NCI-H146 treated with DMSO at 0.1 percent for 48 hours (cell line): ENCODE measurements around the gene EDRF1.
A peak's percentile ranks its signal among the peaks of the same experiment; 100 is the strongest.
"Not testable (repeated sequence)": the region's sequence is repeated elsewhere in the genome, so short reads cannot be mapped to it uniquely, and the experiment has no call there.

ENCODE experiments used
- DNase-seq: peaks from one replicate; lab custom pipeline; 2025; ENCODE audit not compliant: unreplicated experiment; lab: John Stamatoyannopoulos, UW

Gene EDRF1

DNA sequence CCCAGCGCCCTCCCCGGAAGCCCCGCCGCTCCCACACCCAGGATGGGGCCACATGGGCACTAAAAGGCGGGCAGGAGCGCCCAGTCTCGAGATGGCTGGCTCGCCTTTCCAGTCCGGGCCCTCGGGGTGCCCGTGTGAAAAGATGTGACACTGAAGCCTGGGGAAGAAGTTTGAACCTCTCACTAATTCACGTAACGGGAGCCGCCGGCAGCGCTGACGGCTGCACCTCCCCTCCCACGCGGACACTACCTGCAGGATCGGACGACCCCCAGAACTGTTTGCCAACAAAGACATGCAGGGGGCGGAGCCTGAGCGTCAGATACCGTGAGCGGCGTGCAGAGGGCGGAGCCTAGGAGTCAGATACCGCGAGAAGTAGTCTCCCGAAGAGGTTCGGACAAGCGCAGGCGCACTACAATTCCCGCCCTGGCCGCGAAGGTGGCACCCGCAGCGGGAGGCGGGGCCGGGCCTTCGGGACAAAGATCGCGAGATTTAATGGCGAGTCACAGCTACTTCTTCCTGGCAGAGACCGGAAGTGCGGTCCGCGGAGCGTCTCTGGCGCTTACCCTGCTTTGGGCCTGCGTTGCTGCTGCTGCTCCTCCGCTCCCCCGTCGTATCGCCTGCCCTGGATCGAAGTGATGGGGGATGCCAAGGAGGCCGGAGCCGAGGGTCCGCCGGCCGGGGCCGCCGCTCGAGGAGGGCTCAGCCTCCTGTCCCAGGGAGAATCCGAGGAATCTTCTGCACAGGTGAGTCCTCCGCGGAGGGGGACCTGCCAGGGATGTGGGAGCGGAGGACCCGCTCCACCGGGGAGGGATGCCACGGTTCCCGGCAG, at the start of gene EDRF1:
TSS of gene EDRF1 (plus strand) at position 537 of the 829 bp plus-strand sequence. CDS start at position 636, 99 bp downstream.
- peak; percentile 96 for DNase-seq

DNA sequence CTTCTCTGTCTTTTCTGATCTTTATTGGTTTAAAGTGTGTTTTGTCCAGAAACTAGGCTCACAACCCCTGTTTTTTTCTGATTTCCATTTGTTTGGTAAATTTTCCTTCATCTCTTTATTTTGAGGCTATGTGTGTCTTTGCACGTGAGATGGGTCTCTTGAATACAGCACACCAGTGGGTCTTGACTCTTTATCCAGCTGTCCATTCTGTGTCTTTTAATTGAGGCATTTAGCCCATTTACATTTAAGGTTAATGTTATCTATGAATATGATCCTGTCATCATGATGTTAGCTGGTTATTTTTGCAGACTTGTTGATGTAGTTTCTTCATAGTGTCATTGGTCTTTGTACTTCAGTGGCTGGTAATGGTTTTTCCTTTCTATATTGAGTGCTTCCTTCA, 46.6 kb upstream of the EDRF1 start:
- no peak for DNase-seq

DNA sequence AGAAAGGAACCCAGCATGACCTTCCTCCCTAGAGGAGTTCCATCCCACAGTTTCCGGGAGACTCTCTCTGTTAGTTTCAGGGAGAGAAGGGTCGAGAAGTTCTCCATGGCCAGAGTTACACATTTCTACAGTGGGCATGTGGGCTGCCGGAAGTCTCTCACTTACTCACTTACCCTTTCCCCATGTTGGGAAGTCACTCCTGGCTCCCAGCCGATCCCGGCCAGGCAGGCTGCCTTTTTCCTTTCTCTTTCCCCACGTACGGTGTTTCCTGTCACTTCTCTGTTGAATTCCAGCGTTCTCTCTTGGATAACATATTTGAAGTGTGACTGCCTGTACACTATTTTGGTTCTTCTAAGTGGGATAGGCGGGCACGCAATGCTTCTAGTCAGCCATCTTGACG, 40.1 kb upstream of the EDRF1 start:
- no peak for DNase-seq

DNA sequence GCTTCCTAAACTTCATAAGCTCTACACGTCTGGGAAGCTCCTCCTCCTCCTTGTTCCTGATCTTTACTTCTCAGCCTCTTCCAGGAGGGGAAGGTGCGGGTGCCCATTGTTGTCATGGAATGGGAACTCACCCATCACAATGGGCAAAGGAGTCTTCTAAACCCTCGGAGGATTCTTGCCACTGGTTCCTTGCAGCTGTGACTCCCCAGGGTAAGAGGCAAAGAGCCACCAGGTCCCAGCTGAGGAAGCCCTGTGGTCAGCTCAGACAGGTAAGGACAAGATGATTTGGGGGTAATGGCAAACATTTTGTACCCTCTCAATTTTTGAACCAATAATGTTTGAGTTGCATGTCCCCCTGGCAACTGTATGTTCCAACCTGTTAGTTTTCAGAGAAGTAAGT, 36.4 kb upstream of the EDRF1 start, which contains the start of gene TEX36:
TSS of gene TEX36 (minus strand) at position 101 of the 400 bp plus-strand sequence. CDS start 174 bp downstream, outside the sequence.
- DNase-seq = no peak

GRCh38 chr10:125683821-125684220, 35.7 kb upstream of the EDRF1 start:
- DNase-seq = no peak

DNA sequence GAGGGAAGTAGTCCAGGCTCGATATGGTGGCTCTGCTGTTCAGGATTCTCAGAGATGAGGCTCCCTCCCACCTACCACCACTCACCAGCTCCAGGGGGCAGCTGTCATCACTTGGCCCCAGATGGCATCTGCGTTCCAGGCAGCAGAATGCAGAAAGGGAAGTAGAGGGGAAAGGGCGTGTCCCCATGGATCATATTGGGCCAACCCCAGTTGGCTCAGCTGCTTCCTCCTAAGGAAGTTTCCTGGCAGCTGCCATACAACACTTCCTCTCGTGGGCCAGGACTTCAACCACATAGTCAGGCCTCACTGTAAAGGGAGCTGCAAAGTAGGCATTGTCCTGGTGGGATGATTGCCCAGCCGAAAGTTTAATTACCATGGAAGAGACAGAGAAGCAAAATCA, 34.9 kb upstream of the EDRF1 start:
- DNase-seq = no peak

GRCh38 chr10:125687507-125688185, 31.9 kb upstream of the EDRF1 start:
- no peak for DNase-seq

GRCh38 chr10:125689955-125690569, 29.4 kb upstream of the EDRF1 start:
- DNase-seq = no peak

DNA sequence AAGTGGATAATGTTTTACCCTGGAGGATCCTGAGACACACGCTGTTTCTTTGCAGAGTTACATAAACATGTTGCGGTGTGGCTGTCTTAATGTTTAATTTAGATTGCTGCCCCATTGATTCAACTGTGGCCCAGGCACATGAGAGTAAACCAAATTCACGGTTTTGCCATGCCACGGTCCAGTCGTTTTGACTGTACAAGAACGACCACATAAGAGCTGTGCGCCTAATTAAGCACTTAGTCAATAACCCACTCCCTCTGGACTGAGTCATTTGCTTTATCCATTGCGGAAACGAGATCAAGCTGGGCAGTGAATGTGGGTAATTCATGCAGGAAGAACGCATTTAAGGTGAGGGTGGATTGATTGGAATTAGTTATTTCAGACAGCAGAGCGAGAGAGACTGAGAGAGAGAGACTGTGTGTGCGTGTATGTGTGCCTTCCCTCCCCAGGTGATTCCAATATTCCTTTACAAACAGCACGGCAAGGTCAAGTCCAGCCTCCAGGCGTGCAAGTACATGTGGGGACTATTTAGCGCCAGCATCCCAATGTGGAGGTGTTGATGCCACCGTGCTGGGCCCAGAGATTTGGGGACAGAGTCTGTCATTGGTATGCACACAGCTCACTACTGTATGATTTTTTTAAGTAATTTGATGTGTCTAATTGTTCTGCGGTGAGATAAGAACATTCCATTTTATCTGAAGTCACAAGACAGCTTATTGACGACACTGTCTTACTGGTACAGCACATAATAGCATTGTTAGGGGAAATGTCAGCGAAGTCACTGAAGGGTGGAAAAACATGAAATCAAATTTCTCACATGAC, 28.1 kb upstream of the EDRF1 start:
- DNase-seq = peak; percentile 64

DNA sequence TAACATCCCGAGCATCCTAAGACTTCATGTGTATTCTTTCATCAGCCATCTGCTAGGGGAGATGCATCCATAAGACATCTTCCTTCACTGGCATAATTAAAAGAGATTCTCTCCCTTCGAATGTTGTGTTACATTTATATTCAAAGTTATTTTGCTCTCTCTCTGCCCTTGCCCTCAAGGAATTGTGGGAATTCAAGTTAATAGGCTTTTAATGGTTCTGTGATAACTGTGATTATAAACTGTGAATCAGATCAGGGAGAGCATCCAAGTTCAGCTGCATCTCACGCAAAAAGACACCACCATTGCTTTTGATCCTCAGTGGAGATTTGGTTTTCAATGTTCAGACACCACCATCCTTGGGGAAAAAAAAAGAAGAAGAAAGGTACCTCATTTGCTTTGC, 27.3 kb upstream of the EDRF1 start:
- DNase-seq = no peak

DNA sequence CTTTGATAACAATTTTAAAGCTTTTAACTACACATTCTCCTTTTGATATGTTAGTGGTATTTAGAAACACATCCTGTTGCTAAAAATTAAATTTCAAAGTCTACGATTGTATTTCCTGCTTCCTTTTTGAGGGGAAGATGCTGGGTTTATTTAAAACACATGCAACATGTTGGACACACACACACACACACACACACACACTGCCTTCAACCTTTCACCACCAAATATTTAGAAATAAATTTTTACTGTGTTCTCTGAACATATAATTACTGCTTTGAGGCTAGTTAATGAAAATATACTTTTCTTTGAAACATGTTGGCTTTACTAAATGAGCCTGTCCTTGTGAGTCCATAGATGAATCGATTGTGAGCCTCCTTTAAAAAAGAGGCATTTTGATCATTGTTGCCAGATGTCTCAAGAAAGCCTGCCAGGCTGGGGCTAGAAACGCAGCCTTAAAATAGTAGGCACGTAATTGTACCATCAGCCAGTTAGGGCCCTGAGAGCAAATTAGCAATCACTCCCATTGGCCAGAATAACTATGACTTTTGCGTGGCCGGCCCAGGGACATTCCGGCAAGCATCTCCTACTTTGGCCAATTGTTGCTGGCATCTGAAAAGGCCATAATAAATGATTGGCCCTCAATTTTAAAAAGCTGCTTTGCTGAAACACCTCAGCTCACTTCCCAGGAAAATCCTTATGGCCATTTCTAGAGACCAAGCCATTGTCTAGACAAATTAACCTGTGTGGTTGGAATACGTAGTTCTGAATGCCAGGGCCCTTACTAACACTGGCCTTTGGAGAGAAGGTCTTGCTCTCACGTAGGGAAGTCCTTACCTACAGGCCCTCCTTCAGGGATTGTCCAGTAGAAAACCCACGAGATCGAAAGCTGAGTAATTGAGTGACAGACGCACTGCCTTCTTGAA, 26.6 kb upstream of the EDRF1 start:
- no peak for DNase-seq

DNA sequence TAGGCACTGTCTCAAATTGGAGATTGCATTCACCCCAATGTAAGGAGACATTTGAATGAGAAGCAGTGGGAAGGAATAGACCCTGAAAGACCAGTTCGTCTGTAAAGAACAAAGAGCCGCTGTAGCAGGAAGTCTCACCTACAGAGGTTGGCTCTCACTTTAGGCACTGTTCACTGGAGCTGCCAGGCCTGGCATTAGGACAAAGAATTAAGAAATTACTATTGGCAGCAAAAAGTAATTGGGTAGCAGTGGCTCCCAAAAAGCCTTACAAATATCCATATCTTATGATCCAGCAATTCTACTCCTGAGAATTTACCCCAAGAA, 26.0 kb upstream of the EDRF1 start:
- no peak for DNase-seq

DNA sequence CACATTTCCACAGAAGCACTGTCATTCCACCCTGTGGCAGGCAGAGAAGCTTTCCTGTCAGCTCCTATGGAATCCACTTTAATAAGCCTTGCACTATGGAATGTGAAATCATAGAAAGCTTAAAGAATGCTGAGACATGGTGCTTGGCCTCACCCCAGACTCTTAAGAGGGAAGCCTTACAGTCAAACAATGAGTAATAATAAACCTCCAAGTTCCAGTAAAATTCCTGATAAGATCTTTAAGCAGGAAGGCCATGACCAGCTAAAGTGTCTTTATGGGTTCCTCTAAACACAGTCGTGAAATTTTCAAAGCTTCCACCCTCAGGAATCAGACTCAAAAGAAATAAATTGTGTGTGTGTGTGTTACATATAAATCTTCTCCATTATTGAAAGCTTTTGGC, 24.6 kb upstream of the EDRF1 start:
- DNase-seq = no peak

GRCh38 chr10:125696884-125697283, 22.6 kb upstream of the EDRF1 start:
- not testable (repeated sequence) for DNase-seq

- DNase-seq = no peak
Measured at GRCh38 chr10:125698481-125698998, 21.0 kb upstream of the EDRF1 start.

DNA sequence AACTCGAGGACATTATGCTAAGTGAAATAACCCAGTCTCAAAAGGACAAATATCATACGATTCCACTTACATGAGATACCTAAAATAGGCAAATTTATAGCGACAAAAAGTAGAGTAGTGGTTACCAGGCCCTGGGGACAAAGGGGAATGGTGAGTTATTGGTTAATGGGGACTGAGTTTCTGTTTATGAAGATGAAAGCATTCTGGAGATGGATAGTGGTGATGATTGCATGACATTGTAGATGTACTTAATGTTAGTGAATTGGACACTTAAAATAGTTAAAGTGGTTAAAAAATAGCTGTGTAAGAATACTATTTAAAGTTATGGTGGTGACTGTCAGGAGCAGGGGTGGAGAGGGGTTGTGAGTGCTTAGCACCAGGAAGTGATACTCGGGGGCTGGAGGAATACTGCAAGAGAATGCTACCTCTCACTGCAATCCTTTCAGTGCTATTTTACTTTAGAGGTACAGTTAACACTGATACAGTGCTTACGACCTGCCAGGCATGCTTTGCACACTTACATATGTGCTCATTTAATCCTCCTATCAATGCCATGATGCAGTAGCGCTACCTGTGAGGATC, 19.9 kb upstream of the EDRF1 start:
- DNase-seq = no peak

DNA sequence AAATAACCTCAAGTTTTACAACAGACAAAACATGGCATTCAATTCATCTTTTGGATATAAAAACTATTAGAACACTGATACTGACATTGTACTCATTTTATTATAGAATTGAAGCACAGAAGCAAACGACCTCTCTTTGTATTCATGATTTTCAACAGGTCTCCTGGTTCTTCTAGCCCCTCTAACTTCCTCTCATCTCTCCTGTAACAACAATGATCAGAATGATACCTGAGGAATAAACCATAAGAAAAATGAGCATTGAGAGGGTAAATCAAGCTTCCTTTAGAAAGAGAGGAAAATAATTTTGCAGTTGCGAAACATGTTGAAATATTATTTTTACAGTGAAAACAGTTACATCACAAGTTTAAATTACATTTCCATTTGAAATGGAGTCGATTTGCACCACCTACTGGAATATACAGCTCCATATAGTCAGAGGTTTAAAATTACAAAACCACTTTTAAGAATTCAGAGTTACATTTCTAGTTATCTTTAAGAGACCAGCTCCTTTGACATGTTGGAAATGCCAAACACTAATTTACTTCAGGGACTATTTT, 19.1 kb upstream of the EDRF1 start:
- no peak for DNase-seq

- no peak for DNase-seq
Measured at GRCh38 chr10:125707541-125708468, 11.7 kb upstream of the EDRF1 start.
